GM12878 (cell line): Measurements from ENCODE around the gene KRTAP10-7. TPM values are rescaled to one million over a fixed set of nuclear protein-coding genes. Genes with fewer than 3 reads are reported as not detected.
"Not testable (repeated sequence)": the region's sequence is repeated elsewhere in the genome, so short reads cannot be mapped to it uniquely, and the experiment has no call there.

ENCODE experiments used
- ATAC-seq: fragments of 200-7000 bp; cut with Tn5 transposase; 3 replicates; pipeline ENCODE4 v1.9.1; 2020; ENCODE audit warnings: mild to moderate bottlenecking, moderate library complexity
- BruUV-seq: library from RNA; stranded (reverse); fragments of 400-500 nt; replicated peaks from 2 replicates; lab custom pipeline; 2021; lab: Mats Ljungman, UMichigan
- CTCF ChIA-PET: fragments of 300-600 bp; sonication (Branson Sonifier 250); formaldehyde crosslinking; extraction: SDS; loops from one replicate; lab custom pipeline; 2021; ENCODE audit warnings: inconsistent platforms; lab: Yijun Ruan, JAX
- POLR2A ChIA-PET: fragments of 350-600 bp; formaldehyde crosslinking; extraction: SDS; loops from one replicate; lab custom pipeline; 2021; ENCODE audit warnings: inconsistent platforms; lab: Charles Lee
- RAD21 ChIA-PET: fragments of 300-600 bp; sonication (Branson Sonifier 250); formaldehyde crosslinking; loops from one replicate; lab custom pipeline; 2023; ENCODE audit warnings: antibody characterized with exemption; ENCODE audit not compliant: unreplicated experiment; lab: Charles Lee
- SMC1A ChIA-PET: fragments of 300-600 bp; sonication (Branson Sonifier 250); formaldehyde crosslinking; loops from one replicate; lab custom pipeline; 2023; ENCODE audit not compliant: unreplicated experiment, uncharacterized antibody; lab: Charles Lee
- DNase-seq: peaks from one replicate; pipeline ENCODE4 v3.0.0-alpha.2; 2011; ENCODE audit warnings: low read depth, low spot score
- FAIRE-seq: peaks from 3 replicates; lab custom pipeline; 2011; peaks lifted over from hg19 to GRCh38; lab: Jason Lieb, UNC
- H2AFZ ChIP-seq: 2 replicates; pipeline ENCODE4 v1.6.0; 2011; ENCODE audit warnings: low read depth, low read length, control low read depth; ENCODE audit not compliant: control insufficient read depth
- H3K27ac ChIP-seq: 2 replicates; pipeline ENCODE4 v1.5.1; 2011; ENCODE audit warnings: control low read depth; ENCODE audit not compliant: control insufficient read depth, insufficient read depth
- H3K27me3 ChIP-seq, 2 experiments: replicated peaks in 1 of 2; 2 replicates each; pipeline versions ENCODE4 v1.6.0 to v1.6.1; 2011; ENCODE audit warnings: low read length in 1 of 2; ENCODE audit not compliant: control insufficient read depth in 2 of 2, insufficient read depth in 2 of 2
- H3K36me3 ChIP-seq, 2 experiments: 2 replicates each; pipeline ENCODE4 v1.5.1; 2011; ENCODE audit warnings: low read length in 1 of 2; ENCODE audit not compliant: control insufficient read depth in 2 of 2, insufficient read depth in 2 of 2
- H3K4me1 ChIP-seq: 2 replicates; pipeline ENCODE4 v1.6.1; 2011; ENCODE audit warnings: mild to moderate bottlenecking, low read length, moderate library complexity, mixed read lengths; ENCODE audit not compliant: control insufficient read depth, insufficient read depth
- H3K4me2 ChIP-seq: 2 replicates; pipeline ENCODE4 v1.6.0; 2011; ENCODE audit warnings: control low read depth; ENCODE audit not compliant: control insufficient read depth, insufficient read depth
- H3K4me3 ChIP-seq: fragments of 200-600 bp; sonication (generic); 2 replicates; pipeline ENCODE4 v1.5.1; 2016
- H3K79me2 ChIP-seq: 2 replicates; pipeline ENCODE4 v1.6.0; 2011; ENCODE audit warnings: low read length; ENCODE audit not compliant: control insufficient read depth, insufficient read depth
- H3K9ac ChIP-seq: 2 replicates; pipeline ENCODE4 v1.8.0; 2011; ENCODE audit warnings: low read length, control low read depth, mixed read lengths; ENCODE audit not compliant: control insufficient read depth, insufficient read depth
- H3K9me3 ChIP-seq: replicated peaks from 3 replicates; pipeline ENCODE4 v1.5.1; 2011; ENCODE audit warnings: mild to moderate bottlenecking, low read length; ENCODE audit not compliant: control insufficient read depth, insufficient read depth
- H4K20me1 ChIP-seq: 2 replicates; pipeline ENCODE4 v1.6.0; 2011; ENCODE audit not compliant: control insufficient read depth, insufficient read depth
- WGBS: methylation state at CpG from one replicate; pipeline ENCODE4 v1.1.6; 2016; ENCODE audit warnings: low lambda C conversion rate; ENCODE audit not compliant: insufficient replicate concordance, insufficient coverage; ENCODE audit errors: missing lambda C conversion rate; 5-methylcytosine and 5-hydroxymethylcytosine counted together
- in situ Hi-C: fragments of 300-500 bp; cut with MboI; formaldehyde crosslinking; loops from 9 replicates; pipeline ENCODE4 v1.14.3; 2018; ENCODE audit warnings: mixed read lengths
- intact Hi-C: fragments of 100-400 bp; cut with micrococcal nuclease; formaldehyde crosslinking; loops from one replicate; pipeline ENCODE4 v1.14.2; 2022; ENCODE audit not compliant: unreplicated experiment
- polyA plus RNA-seq, 11 experiments: library from polyadenylated mRNA; depleted of rRNA in 4 of 11; unstranded in 6 of 11; stranded (reverse) in 5 of 11; fragments of >200 nt; fragmentation: Nextera tagmentation in 4 of 11; fragmentation: Illumina TruSeq in 1 of 11; extraction: Ambion mirVana in 4 of 11; extraction: Trizol in 1 of 11; gene quantifications; 1 replicate in 1 of 11; 2 replicates in 10 of 11; pipeline versions ENCODE4 v1.2.1 to v1.2.3, GENCODE V29; 2011 to 2016; ENCODE audit warnings: inconsistent platforms in 2 of 11, missing spikeins in 2 of 11, low read depth in 1 of 11
- total RNA-seq, 4 experiments: library from RNA; depleted of rRNA in 3 of 4; stranded (reverse); fragments of >200 nt in 3 of 4; fragmentation: Illumina TruSeq in 1 of 4; extraction: Trizol in 1 of 4; gene quantifications; 2 replicates each; pipeline versions ENCODE4 v1.2.1 to v1.2.3, GENCODE V29; 2013 to 2021

KRTAP10-7 gene
- total and polyA plus RNA-seq, 10 of the 15 experiments (the other 5 are each of a cell fraction or from before 2014, with no cell fraction given), result not detected

- H3K36me3 ChIP-seq, SMC1A ChIA-PET, ATAC-seq, in situ Hi-C loops, CTCF ChIA-PET, H4K20me1 ChIP-seq, H3K4me2 ChIP-seq, H3K4me1 ChIP-seq, POLR2A ChIA-PET, H3K9ac ChIP-seq, H3K4me3 ChIP-seq, DNase-seq, FAIRE-seq, H3K27ac ChIP-seq, H3K9me3 ChIP-seq, BruUV-seq, H3K27me3 ChIP-seq, H2AFZ ChIP-seq, intact Hi-C loops, H3K79me2 ChIP-seq, RAD21 ChIA-PET: not testable (repeated sequence)
- WGBS, result 43% methylated on average over 5 of the region's 12 CpGs
Measured at GRCh38 chr21:44637851-44638348, 37.5 kb downstream of the KRTAP10-7 start.

GRCh38 chr21:44638506-44639330, 38.3 kb downstream of the KRTAP10-7 start:
- H3K9ac ChIP-seq, H3K36me3 ChIP-seq, FAIRE-seq, CTCF ChIA-PET, H4K20me1 ChIP-seq, H3K4me2 ChIP-seq, H3K9me3 ChIP-seq, H3K79me2 ChIP-seq, POLR2A ChIA-PET, H3K4me3 ChIP-seq, H3K27me3 ChIP-seq, ATAC-seq, DNase-seq, H3K27ac ChIP-seq, SMC1A ChIA-PET, in situ Hi-C loops, RAD21 ChIA-PET, intact Hi-C loops, H3K4me1 ChIP-seq, BruUV-seq, H2AFZ ChIP-seq: not testable (repeated sequence)
- WGBS, result 35% methylated on average over 21 of the region's 21 CpGs
